Measurements from ENCODE around the gene CLCN2. TPM values are rescaled to one million over a fixed set of nuclear protein-coding genes. Genes with fewer than 3 reads are reported as not detected.

CLCN2 gene
- total and polyA plus RNA-seq, 2 of the 8 experiments (the other 6 are each of a cell fraction or from before 2014, with no cell fraction given): 13.7 to 16.1 TPM

DNA sequence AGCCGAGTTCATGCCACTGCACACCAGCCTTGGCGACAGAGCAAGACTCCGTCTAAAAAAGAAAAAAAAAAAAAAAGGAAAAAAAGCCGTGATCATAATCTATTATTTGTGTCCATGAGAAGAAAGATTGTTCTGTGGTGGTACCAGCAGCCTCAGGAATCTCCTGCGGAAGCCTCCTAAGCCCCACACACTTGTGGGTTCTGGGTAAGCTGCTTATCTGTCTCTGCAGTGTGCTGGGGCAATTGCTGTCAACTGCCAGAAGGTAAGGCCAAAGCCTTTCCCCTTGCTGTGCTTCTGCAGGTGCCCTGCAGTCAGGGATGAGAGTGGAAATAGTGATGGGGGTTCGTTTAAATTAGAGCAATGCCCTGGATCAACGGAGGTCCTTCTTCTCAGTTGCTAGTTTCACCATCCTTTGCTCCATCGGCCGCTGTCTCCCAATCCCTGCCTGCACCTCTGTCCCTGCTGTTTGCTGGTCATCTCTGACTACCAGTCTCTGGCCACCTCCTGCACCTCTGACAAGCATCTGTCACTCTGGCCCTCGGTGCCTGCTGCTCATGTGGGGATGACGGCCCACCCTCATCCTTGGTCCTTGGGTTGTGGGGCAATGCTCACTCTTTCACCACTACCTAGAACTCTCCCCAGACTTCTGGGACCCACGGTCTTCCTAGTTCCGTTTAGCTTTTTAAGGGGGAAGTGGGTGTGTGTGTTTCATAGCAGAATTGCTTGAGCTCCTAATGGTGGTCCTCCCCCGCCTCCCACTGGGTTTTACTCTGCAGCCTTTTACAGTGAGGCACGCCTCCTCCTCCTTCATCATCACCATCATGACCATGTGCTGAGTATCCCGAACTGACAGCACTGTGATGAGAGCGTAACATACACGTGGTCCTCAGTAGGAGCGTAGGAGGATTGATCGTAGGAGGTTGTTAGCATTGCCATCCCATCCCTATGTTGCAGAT is 43.9 kb upstream of the CLCN2 start:
- H3K9ac ChIP-seq (replicated peaks in 1 of 4; ENCODE audit: extremely low read depth in 1 of 4, low read depth in 3 of 4, low read length in 3 of 4): no peak overlapping the region
- peaks cover 0 to 2% (median 0%) of the 10 kb centered on the region in 4 experiments; a peak in 1 of 7 replicates for H3K27me3 ChIP-seq (replicated peaks in 1 of 4; ENCODE audit: control insufficient read depth in 3 of 4, extremely low read depth in 1 of 4, insufficient read depth in 3 of 4, low read length in 3 of 4)
- no peak overlapping the region for H3K56ac ChIP-seq (replicated peaks; ENCODE audit: insufficient read length, low read depth, low read length)
- WGBS, 2 experiments (ENCODE audit: extremely low coverage in 1 of 2, insufficient coverage in 1 of 2, insufficient read length in 1 of 2, insufficient replicate concordance in 2 of 2, low coverage in 1 of 2, low lambda C conversion rate in 2 of 2, missing lambda C conversion rate in 1 of 2): 90% methylated on average over 18 of the region's 20 CpGs; no CpG with 5 or more reads in 1 of the 2 experiments
- DNase-seq (ENCODE audit: low read depth in 1 of 2, low spot score in 2 of 2) (no peak), FAIRE-seq (no peak)
- no peak overlapping the region for H4K91ac ChIP-seq (replicated peaks; ENCODE audit: insufficient read length, low read length)
- H3K79me2 ChIP-seq (ENCODE audit: control insufficient read depth in 1 of 2, insufficient read depth in 2 of 2, low read length in 2 of 2): no peaks in the 10 kb centered on the region
- H3K36me3 ChIP-seq (ENCODE audit: control insufficient read depth in 2 of 4, insufficient read depth in 4 of 4, low read length in 3 of 4): no peaks in the 10 kb centered on the region
- H4K8ac ChIP-seq (ENCODE audit: extremely low read depth, insufficient read depth, low read length): no peak overlapping the region
- H4K20me1 ChIP-seq (replicated peaks in 1 of 2; ENCODE audit: control insufficient read depth in 1 of 2, insufficient read depth in 2 of 2, low read length in 2 of 2): no peaks in the 10 kb centered on the region
- ChIA-PET CTCF (ENCODE audit: partially characterized antibody) (interaction anchor here (1.0 to 2.5 kb wide), 8 partner anchors 13 to 155 kb away, joined by 3 to 14 read pairs (median 4); partner anchors contain the start of gene EEF1AKMT4), POLR2A (ENCODE audit: partially characterized antibody) (interaction anchor here (0.6 kb wide), 1 partner anchor 245 kb away, joined by 4 read pairs; no protein-coding TSS in a partner anchor)
- TF ChIP-seq SP1 (IDR thresholded peaks at IDR 0.05; ENCODE audit: low read depth, low read length) (no peak), CHD1 (IDR thresholded peaks at IDR 0.05; ENCODE audit: low read depth, low read length) (no peak), RXRA (IDR thresholded peaks at IDR 0.05; ENCODE audit: insufficient read depth, low read depth, low read length) (no peak), EGR1 (IDR thresholded peaks at IDR 0.05; ENCODE audit: borderline replicate concordance, low read depth, low read length) (no peak), BACH1 (IDR thresholded peaks at IDR 0.05; ENCODE audit: low read length) (no peak)
- H2BK20ac ChIP-seq (ENCODE audit: low read length): no peak overlapping the region
- no peak overlapping the region for H2AK5ac ChIP-seq (ENCODE audit: low read depth, low read length)
- no peak overlapping the region for H2AFZ ChIP-seq (ENCODE audit: low read length)
- no peak overlapping the region for H3K4ac ChIP-seq (replicated peaks; ENCODE audit: insufficient read length, low read depth, low read length)
- H3K4me1 ChIP-seq (replicated peaks in 1 of 4; ENCODE audit: control insufficient read depth in 3 of 4, insufficient read depth in 4 of 4, low read length in 3 of 4): no peaks in the 10 kb centered on the region
- no peaks in the 10 kb centered on the region for H3K79me1 ChIP-seq (ENCODE audit: low read depth, low read length)
- H2BK12ac ChIP-seq (ENCODE audit: low read depth, low read length): no peak overlapping the region
- no peaks in the 10 kb centered on the region for H3K23me2 ChIP-seq (ENCODE audit: low read depth, low read length)
- H3K23ac ChIP-seq (ENCODE audit: insufficient read length): no peak overlapping the region
- H3K9me3 ChIP-seq (ENCODE audit: insufficient read depth in 2 of 2, low read depth in 1 of 2, low read length in 1 of 2): no peaks in the 10 kb centered on the region
- no peak overlapping the region for H3K18ac ChIP-seq (ENCODE audit: extremely low read depth, low read length)
- H2BK15ac ChIP-seq (ENCODE audit: low read length): peak overlapping the region; percentile 46; the same call in 1 of the 2 replicates
- H3K4me2 ChIP-seq (ENCODE audit: insufficient read depth in 1 of 2, low read depth in 2 of 2, low read length in 2 of 2): no peak overlapping the region
- H2BK5ac ChIP-seq (ENCODE audit: low read depth, low read length): no peak overlapping the region
- no peak overlapping the region for H3K14ac ChIP-seq (ENCODE audit: insufficient read length)
- no peak overlapping the region for H3K27ac ChIP-seq (ENCODE audit: low read depth, low read length)
- no peak overlapping the region for H4K5ac ChIP-seq (ENCODE audit: insufficient read length, low read depth, low read length)
- no peak overlapping the region for H3K4me3 ChIP-seq (ENCODE audit: extremely low read depth in 1 of 4, insufficient read depth in 2 of 4, low read depth in 3 of 4, low read length in 4 of 4)
- H2BK120ac ChIP-seq (replicated peaks; ENCODE audit: low read depth, low read length): no peak overlapping the region
